A673 (cell line): ENCODE measurements around the gene TTC39B.

Source experiments
- EZH2 ChIP-seq: fragments of 200-600 bp; sonication (generic); IDR thresholded peaks from 2 replicates; pipeline ENCODE4 v1.6.1; 2017; ENCODE audit warnings: borderline replicate concordance, low read depth, mild to moderate bottlenecking, mixed read lengths, antibody characterized with exemption, low read length; ENCODE audit not compliant: poor library complexity, severe bottlenecking
- TF ChIP-seq, protein P1 (sequence below): fragments of 300-800, 200-600 bp; sonication (generic); conservative IDR thresholded peaks from 2 replicates; pipeline ENCODE4 v1.5.1; 2017; ENCODE audit warnings: low read depth, mild to moderate bottlenecking, antibody characterized with exemption, low read length, moderate library complexity, mixed read lengths

DNA sequence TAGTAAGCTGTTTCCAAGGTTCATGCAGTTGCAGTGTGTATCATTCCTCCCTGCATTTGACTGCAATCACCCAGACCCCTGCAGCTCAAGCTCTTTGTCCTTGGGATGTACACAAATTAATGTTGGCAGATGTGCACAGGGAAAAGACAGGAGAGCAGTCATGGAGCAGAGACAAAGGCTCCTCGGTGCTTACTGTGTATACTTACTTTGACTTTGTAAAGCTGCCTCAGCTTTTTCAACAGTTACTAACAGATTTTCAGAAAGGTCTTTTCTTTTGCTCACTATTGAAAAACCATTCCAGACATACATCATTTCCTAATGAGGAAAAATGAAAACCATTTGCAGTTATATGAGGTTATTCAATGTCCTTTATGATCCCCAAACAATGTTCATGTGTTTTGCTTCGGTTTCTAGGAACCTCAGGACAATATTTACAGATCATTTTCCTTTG lies 124.9 kb downstream of the TTC39B start:
- TF ChIP-seq, protein P1, sequence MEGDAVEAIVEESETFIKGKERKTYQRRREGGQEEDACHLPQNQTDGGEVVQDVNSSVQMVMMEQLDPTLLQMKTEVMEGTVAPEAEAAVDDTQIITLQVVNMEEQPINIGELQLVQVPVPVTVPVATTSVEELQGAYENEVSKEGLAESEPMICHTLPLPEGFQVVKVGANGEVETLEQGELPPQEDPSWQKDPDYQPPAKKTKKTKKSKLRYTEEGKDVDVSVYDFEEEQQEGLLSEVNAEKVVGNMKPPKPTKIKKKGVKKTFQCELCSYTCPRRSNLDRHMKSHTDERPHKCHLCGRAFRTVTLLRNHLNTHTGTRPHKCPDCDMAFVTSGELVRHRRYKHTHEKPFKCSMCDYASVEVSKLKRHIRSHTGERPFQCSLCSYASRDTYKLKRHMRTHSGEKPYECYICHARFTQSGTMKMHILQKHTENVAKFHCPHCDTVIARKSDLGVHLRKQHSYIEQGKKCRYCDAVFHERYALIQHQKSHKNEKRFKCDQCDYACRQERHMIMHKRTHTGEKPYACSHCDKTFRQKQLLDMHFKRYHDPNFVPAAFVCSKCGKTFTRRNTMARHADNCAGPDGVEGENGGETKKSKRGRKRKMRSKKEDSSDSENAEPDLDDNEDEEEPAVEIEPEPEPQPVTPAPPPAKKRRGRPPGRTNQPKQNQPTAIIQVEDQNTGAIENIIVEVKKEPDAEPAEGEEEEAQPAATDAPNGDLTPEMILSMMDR = no peak
- TF ChIP-seq EZH2 = no peak
